LNCaP clone FGC (cell line): ENCODE measurements around the gene ADAD1.
"Not testable (repeated sequence)": the region's sequence is repeated elsewhere in the genome, so short reads cannot be mapped to it uniquely, and the experiment has no call there.

Experiments used
- DNase-seq: peaks from one replicate; pipeline ENCODE4 v3.0.0-alpha.2; 2011; ENCODE audit warnings: low read depth
- H3K4me3 ChIP-seq: 2 replicates; pipeline ENCODE4 v1.5.1; 2011; ENCODE audit warnings: mild to moderate bottlenecking, low read depth, low read length, control low read depth
- CTCF ChIP-seq: IDR thresholded peaks from 2 replicates; pipeline ENCODE4 v1.5.1; 2012; ENCODE audit warnings: mild to moderate bottlenecking; ENCODE audit not compliant: control insufficient read depth, insufficient read depth; ENCODE audit errors: extremely low read depth

Gene ADAD1

GRCh38 chr4:122356317-122356808, 22.4 kb upstream of the ADAD1 start:
- no peak for DNase-seq
- TF ChIP-seq CTCF, result no peak
- H3K4me3 ChIP-seq, result no peak overlapping the region

- DNase-seq, result no peak
- TF ChIP-seq CTCF, result no peak
- H3K4me3 ChIP-seq, result no peak overlapping the region
Measured at GRCh38 chr4:122360754-122361153, 18.1 kb upstream of the ADAD1 start.

GRCh38 chr4:122364700-122365404, 14.0 kb upstream of the ADAD1 start:
- TF ChIP-seq CTCF, result no peak
- H3K4me3 ChIP-seq, result no peak overlapping the region
- DNase-seq, result peak; percentile 6

- DNase-seq, H3K4me3 ChIP-seq: not testable (repeated sequence)
Measured at GRCh38 chr4:122368786-122369185, 10.0 kb upstream of the ADAD1 start.

- DNase-seq, result no peak
- TF ChIP-seq CTCF, result no peak
- no peak overlapping the region for H3K4me3 ChIP-seq
Measured at GRCh38 chr4:122377352-122377751, 1.5 kb upstream of the ADAD1 start.

GRCh38 chr4:122379239-122379638, 428 bp downstream of the ADAD1 start:
- H3K4me3 ChIP-seq, result no peak overlapping the region
- DNase-seq, result no peak
- no peak for TF ChIP-seq CTCF

GRCh38 chr4:122383341-122383740, 4.5 kb downstream of the ADAD1 start:
- no peak for TF ChIP-seq CTCF

GRCh38 chr4:122384245-122384644, 5.4 kb downstream of the ADAD1 start:
- no peak for DNase-seq
- no peak overlapping the region for H3K4me3 ChIP-seq
- TF ChIP-seq CTCF, result no peak

More at GRCh38 chr4:122383341-122383740, 4.5 kb downstream of the ADAD1 start:
- DNase-seq, result no peak
- H3K4me3 ChIP-seq, result no peak overlapping the region
